ENCODE data around the gene GPHN.
A peak's percentile ranks its signal among the peaks of the same experiment; 100 is the strongest.
"Not testable (repeated sequence)": the region's sequence is repeated elsewhere in the genome, so short reads cannot be mapped to it uniquely, and the experiment has no call there.

GPHN gene

GRCh38 chr14:66539034-66539433, 31.1 kb downstream of the GPHN start:
- Mint-ChIP-seq H3K27ac (no peak overlapping the region), H3K4me3 (no peak overlapping the region), H3K36me3 (no peaks in the 10 kb centered on the region), H3K9me3 (no peaks in the 10 kb centered on the region), H3K4me1 (peaks cover 8% of the 10 kb centered on the region)
- no peak for DNase-seq (ENCODE audit: low spot score in 2 of 2)
- ATAC-seq: peak; percentile 43

- Mint-ChIP-seq H3K36me3 (no peaks in the 10 kb centered on the region), H3K4me3 (no peak overlapping the region), H3K4me1 (peaks cover 8% of the 10 kb centered on the region), H3K9me3 (no peaks in the 10 kb centered on the region), H3K27ac (no peak overlapping the region)
- ATAC-seq: no peak
- DNase-seq (ENCODE audit: low spot score in 2 of 2): no peak
These were observed 32.1 kb downstream of the GPHN start for GRCh38 chr14:66540038-66540437.

GRCh38 chr14:66541627-66542026, 33.7 kb downstream of the GPHN start:
- no peaks in the 10 kb centered on the region for H3K9me3 Mint-ChIP-seq
- no peak overlapping the region for H3K27ac Mint-ChIP-seq
- DNase-seq (ENCODE audit: low spot score in 2 of 2) (no peak), ATAC-seq (no peak)
- no peak overlapping the region for H3K4me3 Mint-ChIP-seq
- no peaks in the 10 kb centered on the region for H3K36me3 Mint-ChIP-seq
- peaks cover 5% of the 10 kb centered on the region for H3K4me1 Mint-ChIP-seq

GRCh38 chr14:66543996-66544395, 36.0 kb downstream of the GPHN start:
- Mint-ChIP-seq H3K9me3 (no peaks in the 10 kb centered on the region), H3K4me1 (no peaks in the 10 kb centered on the region), H3K36me3 (no peaks in the 10 kb centered on the region), H3K4me3 (no peak overlapping the region), H3K27ac (no peak overlapping the region)
- ATAC-seq (no peak), DNase-seq (ENCODE audit: low spot score in 2 of 2) (no peak)

GRCh38 chr14:66545191-66545590, 37.2 kb downstream of the GPHN start:
- not testable (repeated sequence) for H3K9me3 Mint-ChIP-seq; H3K36me3 Mint-ChIP-seq; H3K4me3 Mint-ChIP-seq; H3K4me1 Mint-ChIP-seq; DNase-seq (ENCODE audit: low spot score in 2 of 2); ATAC-seq; H3K27ac Mint-ChIP-seq

- not testable (repeated sequence) for H3K36me3 Mint-ChIP-seq; H3K4me1 Mint-ChIP-seq; H3K27ac Mint-ChIP-seq; H3K9me3 Mint-ChIP-seq; ATAC-seq; H3K4me3 Mint-ChIP-seq; DNase-seq (ENCODE audit: low spot score in 2 of 2)
These were observed 37.8 kb downstream of the GPHN start for GRCh38 chr14:66545751-66546150.

- Mint-ChIP-seq H3K4me1 (no peaks in the 10 kb centered on the region), H3K4me3 (no peak overlapping the region), H3K9me3 (no peaks in the 10 kb centered on the region), H3K36me3 (no peaks in the 10 kb centered on the region), H3K27ac (no peak overlapping the region)
- ATAC-seq: no peak
- DNase-seq (ENCODE audit: low spot score in 2 of 2): no peak
These were observed 55.8 kb downstream of the GPHN start for GRCh38 chr14:66563731-66564130.

- H3K9me3 Mint-ChIP-seq: peaks cover 2% of the 10 kb centered on the region
- no peak overlapping the region for H3K4me3 Mint-ChIP-seq
- DNase-seq (ENCODE audit: low spot score in 2 of 2) (no peak), ATAC-seq (no peak)
- H3K27ac Mint-ChIP-seq: no peak overlapping the region
- H3K4me1 Mint-ChIP-seq: no peaks in the 10 kb centered on the region
- H3K36me3 Mint-ChIP-seq: no peaks in the 10 kb centered on the region
These were observed 60.3 kb downstream of the GPHN start for GRCh38 chr14:66568220-66568619.

- Mint-ChIP-seq H3K9me3 (peaks cover 13% of the 10 kb centered on the region), H3K27ac (no peak overlapping the region), H3K4me3 (no peak overlapping the region), H3K36me3 (no peaks in the 10 kb centered on the region), H3K4me1 (no peaks in the 10 kb centered on the region)
- DNase-seq (ENCODE audit: low spot score in 2 of 2) (no peak), ATAC-seq (no peak)
These were observed 64.9 kb downstream of the GPHN start for GRCh38 chr14:66572826-66573225.

GRCh38 chr14:66575014-66575413, 67.1 kb downstream of the GPHN start:
- Mint-ChIP-seq H3K4me3 (no peak overlapping the region), H3K4me1 (no peaks in the 10 kb centered on the region), H3K9me3 (peaks cover 16% of the 10 kb centered on the region), H3K27ac (no peak overlapping the region), H3K36me3 (no peaks in the 10 kb centered on the region)
- no peak for ATAC-seq
- DNase-seq (ENCODE audit: low spot score in 2 of 2): no peak

- no peak for DNase-seq (ENCODE audit: low spot score in 2 of 2)
- ATAC-seq: no peak
These were observed 68.0 kb downstream of the GPHN start for GRCh38 chr14:66575939-66576338.

GRCh38 chr14:66587753-66588152, 79.8 kb downstream of the GPHN start:
- not testable (repeated sequence) for H3K36me3 Mint-ChIP-seq; H3K27ac Mint-ChIP-seq; ATAC-seq; H3K4me1 Mint-ChIP-seq; DNase-seq (ENCODE audit: low spot score in 2 of 2); H3K4me3 Mint-ChIP-seq
- peaks cover 12% of the 10 kb centered on the region for H3K9me3 Mint-ChIP-seq

More at GRCh38 chr14:66575939-66576338, 68.0 kb downstream of the GPHN start:
- peaks cover 16% of the 10 kb centered on the region for H3K9me3 Mint-ChIP-seq
- no peak overlapping the region for H3K4me3 Mint-ChIP-seq
- H3K4me1 Mint-ChIP-seq: no peaks in the 10 kb centered on the region
- no peaks in the 10 kb centered on the region for H3K36me3 Mint-ChIP-seq
- H3K27ac Mint-ChIP-seq: no peak overlapping the region

- Mint-ChIP-seq H3K9me3 (no peaks in the 10 kb centered on the region), H3K27ac (no peak overlapping the region), H3K4me1 (no peaks in the 10 kb centered on the region), H3K36me3 (no peaks in the 10 kb centered on the region), H3K4me3 (no peak overlapping the region)
- ATAC-seq: no peak
- DNase-seq (ENCODE audit: low spot score in 2 of 2): no peak
These were observed 87.4 kb downstream of the GPHN start for GRCh38 chr14:66595394-66595793.

GRCh38 chr14:66596241-66596985, 88.5 kb downstream of the GPHN start:
- ATAC-seq (no peak), DNase-seq (ENCODE audit: low spot score in 2 of 2) (no peak)
- no peak overlapping the region for H3K4me3 Mint-ChIP-seq
- no peaks in the 10 kb centered on the region for H3K4me1 Mint-ChIP-seq
- H3K36me3 Mint-ChIP-seq: no peaks in the 10 kb centered on the region
- no peak overlapping the region for H3K27ac Mint-ChIP-seq
- H3K9me3 Mint-ChIP-seq: no peaks in the 10 kb centered on the region

GRCh38 chr14:66600416-66600815, 92.5 kb downstream of the GPHN start:
- ATAC-seq: no peak
- Mint-ChIP-seq H3K27ac (no peak overlapping the region), H3K36me3 (no peaks in the 10 kb centered on the region)

GRCh38 chr14:66601932-66602578, 94.1 kb downstream of the GPHN start:
- no peak for DNase-seq (ENCODE audit: low spot score in 2 of 2)
- Mint-ChIP-seq H3K4me3 (no peak overlapping the region), H3K27ac (no peak overlapping the region), H3K9me3 (no peaks in the 10 kb centered on the region), H3K36me3 (no peaks in the 10 kb centered on the region), H3K4me1 (peaks cover 8% of the 10 kb centered on the region)
- ATAC-seq: no peak

More at GRCh38 chr14:66600416-66600815, 92.5 kb downstream of the GPHN start:
- H3K9me3 Mint-ChIP-seq: no peaks in the 10 kb centered on the region
- H3K4me3 Mint-ChIP-seq: no peak overlapping the region
- no peaks in the 10 kb centered on the region for H3K4me1 Mint-ChIP-seq
- DNase-seq (ENCODE audit: low spot score in 2 of 2): no peak
